HepG2 (cell line): ENCODE measurements around the gene ARFGAP1. TPM values are rescaled to one million over a fixed set of nuclear protein-coding genes. Genes with fewer than 3 reads are reported as not detected.

Experiments
- HNRNPK ChIP-seq: fragments of 200-400 bp; formaldehyde crosslinking; IDR thresholded peaks from 2 replicates; pipeline ENCODE4 v1.6.1; 2018; ENCODE audit warnings: low read length, low read depth, moderate library complexity, mild to moderate bottlenecking; ENCODE audit not compliant: poor library complexity, severe bottlenecking
- MAF1 ChIP-seq: sonication (generic); formaldehyde crosslinking; IDR thresholded peaks from 2 replicates; pipeline ENCODE4 v1.5.0; 2020; ENCODE audit warnings: missing genetic modification reagents, borderline replicate concordance
- MLX ChIP-seq: IDR thresholded peaks from 2 replicates; pipeline ENCODE4 v1.6.1; 2016
- MNT ChIP-seq: fragments of 450-650 bp; IDR thresholded peaks from 2 replicates; pipeline ENCODE4 v1.6.1; 2016
- MTF2 ChIP-seq: sonication (generic); formaldehyde crosslinking; IDR thresholded peaks from 2 replicates; pipeline ENCODE4 v1.5.0; 2020; ENCODE audit warnings: missing genetic modification reagents, borderline replicate concordance
- PATZ1 ChIP-seq: sonication (generic); formaldehyde crosslinking; IDR thresholded peaks from 2 replicates; pipeline ENCODE4 v1.4.0; 2020; ENCODE audit warnings: missing genetic modification reagents
- PHF21A ChIP-seq: sonication (generic); formaldehyde crosslinking; IDR thresholded peaks from 2 replicates; pipeline ENCODE4 v1.5.0; 2020; ENCODE audit warnings: mild to moderate bottlenecking, missing genetic modification reagents
- RARA ChIP-seq: IDR thresholded peaks from 2 replicates; pipeline ENCODE4 v1.6.1; 2016; ENCODE audit warnings: missing genetic modification reagents, missing compliant biosample characterization
- SMAD1 ChIP-seq: sonication (generic); formaldehyde crosslinking; IDR thresholded peaks from 2 replicates; pipeline ENCODE4 v1.4.0; 2020; ENCODE audit warnings: missing genetic modification reagents, low read depth, mild to moderate bottlenecking, borderline replicate concordance
- SP1 ChIP-seq, 2 experiments: fragments of 450-650 bp in 1 of 2; sonication (generic) in 1 of 2; formaldehyde crosslinking in 1 of 2; IDR thresholded peaks; 2 replicates each; pipeline versions ENCODE4 v1.4.0 to v1.6.1; 2016 to 2020; ENCODE audit warnings: missing genetic modification reagents in 1 of 2
- SPEN ChIP-seq: sonication (generic); formaldehyde crosslinking; IDR thresholded peaks from 2 replicates; pipeline ENCODE4 v1.5.1; 2020; ENCODE audit warnings: low read depth, mild to moderate bottlenecking, missing genetic modification reagents
- ZBTB21 ChIP-seq: sonication (generic); formaldehyde crosslinking; IDR thresholded peaks from 2 replicates; pipeline ENCODE4 v1.4.0; 2020; ENCODE audit warnings: missing genetic modification reagents
- ZNF232 ChIP-seq: sonication (generic); formaldehyde crosslinking; IDR thresholded peaks from 2 replicates; pipeline ENCODE4 v1.4.0; 2020; ENCODE audit warnings: missing genetic modification reagents, borderline replicate concordance
- ZNF275 ChIP-seq: sonication (generic); formaldehyde crosslinking; IDR thresholded peaks from 2 replicates; pipeline ENCODE4 v1.8.0; 2022; ENCODE audit warnings: missing genetic modification reagents, mild to moderate bottlenecking, inconsistent platforms, borderline replicate concordance
- ZNF280D ChIP-seq: sonication (generic); formaldehyde crosslinking; IDR thresholded peaks from 2 replicates; pipeline ENCODE4 v1.5.1; 2020; ENCODE audit warnings: mild to moderate bottlenecking, missing genetic modification reagents
- ZNF335 ChIP-seq: sonication (generic); formaldehyde crosslinking; IDR thresholded peaks from 2 replicates; pipeline ENCODE4 v1.4.0; 2020; ENCODE audit warnings: missing genetic modification reagents
- ZNF530 ChIP-seq: sonication (generic); formaldehyde crosslinking; IDR thresholded peaks from 2 replicates; pipeline ENCODE4 v1.5.0; 2020; ENCODE audit warnings: low read depth, mild to moderate bottlenecking, missing genetic modification reagents
- ZNF567 ChIP-seq: sonication (generic); formaldehyde crosslinking; IDR thresholded peaks from 2 replicates; pipeline ENCODE4 v1.8.1; 2023; ENCODE audit warnings: mild to moderate bottlenecking, missing genetic modification reagents, borderline replicate concordance
- ZNF720 ChIP-seq: sonication (generic); formaldehyde crosslinking; IDR thresholded peaks from 2 replicates; pipeline ENCODE4 v1.4.0; 2020; ENCODE audit warnings: missing genetic modification reagents
- ZSCAN21 ChIP-seq: sonication (generic); formaldehyde crosslinking; IDR thresholded peaks from 2 replicates; pipeline ENCODE4 v1.8.0; 2022; ENCODE audit warnings: mild to moderate bottlenecking, missing genetic modification reagents, moderate library complexity, borderline replicate concordance
- polyA plus RNA-seq, 8 experiments: library from polyadenylated mRNA; depleted of rRNA in 3 of 8; stranded (reverse) in 7 of 8; unstranded in 1 of 8; fragments of >200 nt; fragmentation: Illumina TruSeq in 4 of 8; extraction: Trizol in 4 of 8; gene quantifications; 2 replicates each; pipeline versions ENCODE4 v1.2.1 to v1.2.3, GENCODE V29; 2011 to 2016; ENCODE audit warnings: low read depth in 4 of 8, missing spikeins in 1 of 8, mixed read lengths in 1 of 8; ENCODE audit not compliant: insufficient read depth in 1 of 8
- total RNA-seq, 5 experiments: library from RNA; depleted of rRNA; stranded (reverse); fragments of >200 nt; fragmentation: Illumina TruSeq; extraction: Trizol; gene quantifications; 2 replicates each; pipeline ENCODE4 v1.2.3, GENCODE V29; 2016; ENCODE audit warnings: low read depth in 1 of 5

ARFGAP1 gene
- total and polyA plus RNA-seq, 2 of the 13 experiments (the other 11 are each of a cell fraction or from before 2014, with no cell fraction given): 132 TPM

- TF ChIP-seq MTF2 (CRISPR knock-in tag) (peak; percentile 83; the same call in 1 of the 2 replicates), SMAD1 (CRISPR knock-in tag) (no peak), MAF1 (CRISPR knock-in tag) (no peak), RARA (CRISPR knock-in tag) (peak; percentile 61), ZNF275 (0 out of 2 replicates have a peak, but pooled peaks have one; percentile 70), ZBTB21 (CRISPR knock-in tag) (0 out of 2 replicates have a peak, but pooled peaks have one; percentile 13), HNRNPK (peak; percentile 62), ZNF232 (0 out of 2 replicates have a peak, but pooled peaks have one; percentile 31), ZNF335 (CRISPR knock-in tag) (0 out of 2 replicates have a peak, but pooled peaks have one; percentile 38), SPEN (CRISPR knock-in tag) (peak; percentile 42), ZNF530 (CRISPR knock-in tag) (no peak), ZNF567 (CRISPR knock-in tag) (0 out of 2 replicates have a peak, but pooled peaks have one; percentile 52), MNT (peak; percentile 52), MLX (CRISPR knock-in tag) (no peak), ZNF280D (CRISPR knock-in tag) (peak; percentile 52; the same call in 1 of the 2 replicates), PATZ1 (CRISPR knock-in tag) (peak; percentile 83), ZSCAN21 (0 out of 2 replicates have a peak, but pooled peaks have one; percentile 49), PHF21A (CRISPR knock-in tag) (no peak), ZNF720 (CRISPR knock-in tag) (0 out of 2 replicates have a peak, but pooled peaks have one; percentile 83), SP1 (IDR thresholded peaks at IDR 0.05) (no peak), SP1 (CRISPR knock-in tag; IDR thresholded peaks at IDR 0.05) (0 out of 2 replicates have a peak, but pooled peaks have one; percentile 29)
Measured at GRCh38 chr20:63235399-63235983, 37.1 kb upstream of the ARFGAP1 start, which contains the start of gene BIRC7 (continued).
